GM10248 (cell line): ENCODE data around the gene DISP3.

Experiments
- CTCF ChIA-PET: fragments of 300-600 bp; sonication (Branson Sonifier 250); formaldehyde crosslinking; extraction: SDS; loops from one replicate; lab custom pipeline; 2021; ENCODE audit warnings: antibody characterized with exemption; lab: Yijun Ruan, JAX
- POLR2A ChIA-PET: fragments of 350-650 bp; sonication (Branson Sonifier 250); formaldehyde crosslinking; extraction: SDS; loops from one replicate; lab custom pipeline; 2020; ENCODE audit warnings: antibody characterized with exemption; lab: Yijun Ruan, JAX
- DNase-seq: peaks from one replicate; pipeline ENCODE4 v3.0.0; 2012; ENCODE audit errors: extremely low spot score
- TF ChIP-seq, protein P1 (sequence below): IDR thresholded peaks from 2 replicates; pipeline ENCODE4 v1.5.1; 2012; ENCODE audit warnings: mild to moderate bottlenecking, low read depth; ENCODE audit errors: extremely low read depth, missing control alignments, control extremely low read depth

DISP3 gene

DNA sequence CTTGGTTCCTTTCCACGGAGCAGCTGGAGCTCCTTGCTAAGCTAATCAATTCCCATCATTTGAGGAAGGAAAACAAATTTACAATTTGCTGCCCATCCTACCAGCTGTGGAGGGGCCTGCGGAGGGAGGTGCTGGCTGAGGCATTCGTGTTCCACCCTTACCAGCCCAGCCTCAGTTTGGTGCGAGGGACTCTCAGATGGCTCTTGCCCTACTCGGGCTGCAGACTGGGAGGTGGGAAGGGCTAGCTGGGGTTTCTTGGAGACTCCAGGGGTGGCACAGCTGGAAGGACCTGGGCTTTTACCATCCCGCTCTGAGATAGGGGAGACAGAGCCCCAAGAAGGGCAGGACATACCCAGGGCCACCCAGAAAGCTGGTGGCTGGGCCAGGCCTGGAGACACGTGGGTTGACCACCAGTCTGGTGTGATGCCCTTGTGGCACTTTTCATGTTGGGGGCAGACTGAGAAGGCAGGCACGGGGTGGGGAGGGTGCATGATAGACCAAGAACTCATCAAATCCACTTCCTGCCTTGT lies 17.7 kb downstream of the DISP3 start:
- ChIA-PET CTCF (no interaction called here), POLR2A (no interaction called here)
- TF ChIP-seq, protein P1, sequence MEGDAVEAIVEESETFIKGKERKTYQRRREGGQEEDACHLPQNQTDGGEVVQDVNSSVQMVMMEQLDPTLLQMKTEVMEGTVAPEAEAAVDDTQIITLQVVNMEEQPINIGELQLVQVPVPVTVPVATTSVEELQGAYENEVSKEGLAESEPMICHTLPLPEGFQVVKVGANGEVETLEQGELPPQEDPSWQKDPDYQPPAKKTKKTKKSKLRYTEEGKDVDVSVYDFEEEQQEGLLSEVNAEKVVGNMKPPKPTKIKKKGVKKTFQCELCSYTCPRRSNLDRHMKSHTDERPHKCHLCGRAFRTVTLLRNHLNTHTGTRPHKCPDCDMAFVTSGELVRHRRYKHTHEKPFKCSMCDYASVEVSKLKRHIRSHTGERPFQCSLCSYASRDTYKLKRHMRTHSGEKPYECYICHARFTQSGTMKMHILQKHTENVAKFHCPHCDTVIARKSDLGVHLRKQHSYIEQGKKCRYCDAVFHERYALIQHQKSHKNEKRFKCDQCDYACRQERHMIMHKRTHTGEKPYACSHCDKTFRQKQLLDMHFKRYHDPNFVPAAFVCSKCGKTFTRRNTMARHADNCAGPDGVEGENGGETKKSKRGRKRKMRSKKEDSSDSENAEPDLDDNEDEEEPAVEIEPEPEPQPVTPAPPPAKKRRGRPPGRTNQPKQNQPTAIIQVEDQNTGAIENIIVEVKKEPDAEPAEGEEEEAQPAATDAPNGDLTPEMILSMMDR = no peak
- DNase-seq = no peak

DNA sequence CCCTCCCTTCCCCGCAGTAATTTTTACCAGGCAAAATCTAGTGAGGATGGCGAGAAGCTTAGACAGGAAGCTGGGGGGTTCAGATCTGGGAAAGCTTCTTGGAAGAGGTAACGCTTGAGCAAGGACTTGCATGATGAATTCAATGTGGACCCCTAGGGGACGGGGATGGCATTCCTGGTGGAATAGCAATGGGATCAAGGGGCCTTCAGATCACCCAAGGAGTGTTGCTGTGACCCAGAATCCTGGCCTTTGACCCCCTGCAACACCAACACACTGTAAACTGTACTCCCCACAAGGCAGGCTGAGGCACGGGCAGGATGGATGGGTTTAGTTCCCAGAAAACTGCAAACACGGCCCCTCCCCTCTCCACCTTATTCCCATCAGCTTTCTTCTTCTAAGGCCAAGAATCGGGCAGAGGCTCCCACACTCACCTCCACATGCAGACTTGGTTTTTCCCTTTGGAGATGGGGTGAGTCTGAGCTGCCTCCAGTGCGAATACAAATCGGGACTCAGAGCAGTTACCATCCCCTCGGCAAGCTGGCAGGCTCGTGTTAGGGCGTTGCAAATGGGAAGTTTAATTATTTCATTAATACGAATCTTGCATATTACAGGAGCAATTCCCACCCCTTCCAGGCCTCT lies 20.1 kb downstream of the DISP3 start:
- POLR2A ChIA-PET = no interaction called here
- CTCF ChIA-PET = interaction anchor here (0.9 to 1.8 kb wide), 3 partner anchors 9 to 22 kb away, joined by 3 to 5 read pairs (median 3); no protein-coding TSS in a partner anchor

DNA sequence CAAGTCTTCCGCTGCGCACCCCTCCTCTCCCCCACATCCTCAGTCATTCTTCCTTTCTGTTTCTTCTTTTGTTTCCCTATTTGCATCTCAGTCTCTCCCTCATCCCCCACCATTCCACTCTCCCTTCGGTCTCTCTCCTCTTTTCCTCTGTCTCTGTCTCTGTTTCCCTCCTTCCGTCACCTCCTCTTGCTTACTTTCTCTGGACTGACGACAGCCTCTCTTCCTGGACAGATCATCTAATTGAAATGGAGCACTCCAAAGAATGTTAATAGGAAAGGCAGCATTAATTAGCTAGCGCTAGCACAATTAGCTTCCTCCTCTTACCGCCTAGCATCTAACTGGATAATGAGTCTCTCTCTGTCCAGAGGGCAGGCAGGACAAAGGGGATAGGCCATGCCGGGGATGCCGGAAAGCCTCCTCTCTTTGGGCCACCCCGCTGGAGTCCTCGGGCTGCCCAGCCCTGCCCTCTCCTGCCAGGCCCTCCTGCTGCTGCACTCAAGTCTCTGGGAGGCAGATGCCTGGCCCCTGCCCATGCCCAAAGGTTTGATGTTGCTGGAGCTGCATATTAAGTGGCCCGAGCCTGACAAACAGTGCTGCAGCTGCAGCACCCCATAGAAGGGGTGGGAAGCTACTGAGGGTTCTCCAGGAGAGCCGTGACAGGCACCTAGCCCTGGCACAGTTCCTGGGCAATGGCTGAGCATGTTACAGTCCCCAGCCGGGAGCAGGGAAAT lies 20.8 kb downstream of the DISP3 start:
- POLR2A ChIA-PET = no interaction called here
- CTCF ChIA-PET = interaction anchor here (0.9 to 1.8 kb wide), 2 partner anchors 10 kb away, joined by 3 to 5 read pairs; no protein-coding TSS in a partner anchor
- TF ChIP-seq, protein P1 = no peak
- DNase-seq = no peak

More for the DNA sequence above, 20.1 kb downstream of the DISP3 start:
- no peak for DNase-seq
- TF ChIP-seq, protein P1 = no peak

DNA sequence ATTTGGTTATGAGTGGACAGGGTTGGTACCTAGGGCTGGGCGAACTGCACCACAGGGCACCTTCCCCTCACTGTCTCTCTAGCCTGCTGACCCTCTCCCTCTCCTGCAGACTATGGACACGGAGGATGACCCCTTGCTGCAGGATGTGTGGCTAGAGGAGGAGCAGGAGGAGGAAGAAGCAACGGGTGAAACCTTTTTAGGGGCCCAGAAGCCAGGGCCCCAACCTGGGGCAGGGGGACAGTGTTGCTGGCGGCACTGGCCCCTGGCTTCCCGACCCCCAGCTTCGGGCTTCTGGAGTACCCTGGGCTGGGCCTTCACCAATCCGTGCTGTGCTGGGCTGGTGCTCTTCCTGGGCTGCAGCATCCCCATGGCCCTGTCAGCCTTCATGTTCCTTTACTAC lies 21.9 kb downstream of the DISP3 start:
- POLR2A ChIA-PET = no interaction called here
- CTCF ChIA-PET = no interaction called here
- TF ChIP-seq, protein P1 = no peak

DNA sequence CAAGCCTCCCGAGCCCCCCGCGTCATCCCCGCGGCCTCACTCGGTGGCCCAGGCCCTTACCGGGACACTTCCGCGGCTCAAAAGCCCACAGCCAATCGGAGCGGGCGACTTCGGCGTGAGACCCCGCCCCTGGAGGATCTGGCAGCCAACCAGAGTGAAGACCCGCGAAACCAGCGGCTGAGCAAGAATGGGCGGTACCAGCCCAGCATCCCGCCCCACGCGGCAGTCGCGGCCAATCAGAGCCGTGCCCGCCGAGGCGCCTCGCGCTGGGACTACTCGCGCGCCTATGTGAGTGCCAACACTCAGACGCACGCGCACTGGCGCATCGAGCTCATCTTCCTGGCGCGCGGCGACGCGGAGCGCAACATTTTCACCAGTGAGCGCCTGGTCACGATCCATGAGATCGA lies 22.5 kb downstream of the DISP3 start:
- no peak for DNase-seq
- ChIA-PET CTCF (interaction anchor here (0.9 kb wide), 1 partner anchor 16 kb away, joined by 3 read pairs; no protein-coding TSS in a partner anchor), POLR2A (no interaction called here)
- TF ChIP-seq, protein P1 = no peak

More for the DNA sequence above, 21.9 kb downstream of the DISP3 start:
- DNase-seq = no peak

DNA sequence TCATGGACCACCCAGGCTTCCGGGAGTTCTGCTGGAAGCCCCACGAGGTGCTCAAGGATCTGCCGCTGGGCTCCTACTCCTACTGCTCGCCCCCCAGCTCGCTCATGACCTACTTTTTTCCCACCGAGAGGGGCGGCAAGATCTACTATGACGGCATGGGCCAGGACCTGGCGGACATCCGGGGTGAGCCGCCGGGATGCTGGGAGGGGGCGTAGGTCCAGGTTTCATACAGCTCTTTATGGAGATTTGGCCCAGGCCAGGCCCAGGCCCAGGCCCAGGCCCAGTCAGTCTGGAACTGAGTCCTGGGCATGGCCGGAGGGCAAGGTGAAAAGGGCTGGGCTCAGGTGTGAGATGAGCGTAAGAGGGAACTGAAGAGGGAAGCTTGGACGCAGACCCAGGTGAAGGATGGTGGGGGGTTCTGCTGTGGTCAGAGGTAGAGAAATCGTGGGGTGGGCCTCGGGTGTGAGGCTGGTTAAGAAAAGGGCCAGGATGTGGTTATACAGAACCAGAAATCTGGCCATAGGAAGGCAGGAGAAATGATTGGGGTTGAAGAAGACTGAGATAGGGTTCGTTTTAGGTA lies 23.0 kb downstream of the DISP3 start:
- POLR2A ChIA-PET = no interaction called here
- TF ChIP-seq, protein P1 = no peak
- CTCF ChIA-PET = interaction anchor here (0.9 kb wide), 1 partner anchor 16 kb away, joined by 3 read pairs; no protein-coding TSS in a partner anchor
- DNase-seq = no peak
